ENCODE data around the gene CRHR2. TPM values are rescaled to one million over a fixed set of nuclear protein-coding genes. Genes with fewer than 3 reads are reported as not detected.

The CRHR2 gene
- polyA plus RNA-seq, 1 donor from 2014 or later, result 0.15 TPM

- H3K4me3 ChIP-seq (ENCODE audit: low read length), result no peak overlapping the region
- no peak overlapping the region for H2AFZ ChIP-seq (ENCODE audit: low read depth, low read length)
- H3K27me3 ChIP-seq (ENCODE audit: insufficient read depth, low read depth, low read length), result no peaks in the 10 kb centered on the region
- H3K4me2 ChIP-seq (ENCODE audit: low read length), result no peak overlapping the region
- H3F3A ChIP-seq (ENCODE audit: insufficient read depth, low read length, poor library complexity, severe bottlenecking), result no peaks in the 10 kb centered on the region
- H3K36me3 ChIP-seq (ENCODE audit: insufficient read depth, low read length), result no peaks in the 10 kb centered on the region
- no peak overlapping the region for H3K9ac ChIP-seq (ENCODE audit: low read length)
- H3K27ac ChIP-seq (ENCODE audit: low read length), result no peak overlapping the region
- TF ChIP-seq CTCF (IDR thresholded peaks at IDR 0.05; ENCODE audit: poor library complexity, severe bottlenecking) (no peak), POLR2AphosphoS5 (IDR thresholded peaks at IDR 0.05) (no peak), RAD21 (conservative IDR thresholded peaks at IDR 0.05) (no peak), MXI1 (conservative IDR thresholded peaks at IDR 0.05; ENCODE audit: poor library complexity, severe bottlenecking) (no peak), SMC3 (conservative IDR thresholded peaks at IDR 0.05; ENCODE audit: poor library complexity) (no peak), REST (IDR thresholded peaks at IDR 0.05; ENCODE audit: borderline replicate concordance) (no peak)
- no peaks in the 10 kb centered on the region for H3K9me2 ChIP-seq (ENCODE audit: insufficient read depth, low read length)
- no peaks in the 10 kb centered on the region for H4K20me1 ChIP-seq (ENCODE audit: insufficient read depth)
- H3K9me3 ChIP-seq (ENCODE audit: low read length), result no peaks in the 10 kb centered on the region
- no peaks in the 10 kb centered on the region for H3K79me2 ChIP-seq (replicated peaks; ENCODE audit: insufficient read depth, low read length)
Measured at GRCh38 chr7:30659312-30659711, 22.9 kb downstream of the CRHR2 start.

- Histone ChIP-seq H3K4me3 (ENCODE audit: low read length) (no peak overlapping the region), H4K20me1 (ENCODE audit: insufficient read depth) (no peaks in the 10 kb centered on the region), H2AFZ (ENCODE audit: low read depth, low read length) (no peak overlapping the region), H3K36me3 (ENCODE audit: insufficient read depth, low read length) (no peaks in the 10 kb centered on the region), H3K9ac (ENCODE audit: low read length) (no peak overlapping the region), H3K9me3 (ENCODE audit: low read length) (no peaks in the 10 kb centered on the region), H3K79me2 (replicated peaks; ENCODE audit: insufficient read depth, low read length) (no peaks in the 10 kb centered on the region), H3K9me2 (ENCODE audit: insufficient read depth, low read length) (no peaks in the 10 kb centered on the region), H3F3A (ENCODE audit: insufficient read depth, low read length, poor library complexity, severe bottlenecking) (no peaks in the 10 kb centered on the region), H3K4me2 (ENCODE audit: low read length) (no peak overlapping the region), H3K27ac (ENCODE audit: low read length) (no peak overlapping the region), H3K27me3 (ENCODE audit: insufficient read depth, low read depth, low read length) (no peaks in the 10 kb centered on the region)
- TF ChIP-seq TAF1 (IDR thresholded peaks at IDR 0.05; ENCODE audit: low read depth), result no peak
- no peak for TF ChIP-seq POLR2AphosphoS5 (IDR thresholded peaks at IDR 0.05)
- TF ChIP-seq SMC3 (conservative IDR thresholded peaks at IDR 0.05; ENCODE audit: poor library complexity), result no peak
- no peak for TF ChIP-seq EP300 (conservative IDR thresholded peaks at IDR 0.05; ENCODE audit: poor library complexity, severe bottlenecking)
- TF ChIP-seq CTCF (IDR thresholded peaks at IDR 0.05; ENCODE audit: poor library complexity, severe bottlenecking), result no peak
- no peak for TF ChIP-seq REST (IDR thresholded peaks at IDR 0.05; ENCODE audit: borderline replicate concordance)
- TF ChIP-seq EZH2 (IDR thresholded peaks at IDR 0.05; ENCODE audit: borderline replicate concordance, insufficient read depth, low read length, poor library complexity, severe bottlenecking), result no peak
- TF ChIP-seq MXI1 (conservative IDR thresholded peaks at IDR 0.05; ENCODE audit: poor library complexity, severe bottlenecking), result no peak
- TF ChIP-seq RAD21 (conservative IDR thresholded peaks at IDR 0.05), result no peak
Measured at GRCh38 chr7:30658479-30659074, 23.7 kb downstream of the CRHR2 start.

All from neural cell (in vitro differentiated cells).